Fibroblast of mammary gland (primary cell): ENCODE data around the gene ACOXL.

Source experiments
- DNase-seq: peaks from one replicate; pipeline ENCODE4 v3.0.0-alpha.2; 2010; ENCODE audit warnings: low read depth
- H3K4me3 ChIP-seq: 2 replicates; pipeline ENCODE4 v1.5.1; 2011; ENCODE audit warnings: low read depth, mild to moderate bottlenecking, low read length, moderate library complexity; ENCODE audit not compliant: control insufficient read depth
- TF ChIP-seq, protein P1 (sequence below): conservative IDR thresholded peaks from 2 replicates; pipeline ENCODE4 v1.5.1; 2011; ENCODE audit warnings: low read depth, low read length, inconsistent platforms; ENCODE audit not compliant: control insufficient read depth, insufficient read depth

ACOXL gene

DNA sequence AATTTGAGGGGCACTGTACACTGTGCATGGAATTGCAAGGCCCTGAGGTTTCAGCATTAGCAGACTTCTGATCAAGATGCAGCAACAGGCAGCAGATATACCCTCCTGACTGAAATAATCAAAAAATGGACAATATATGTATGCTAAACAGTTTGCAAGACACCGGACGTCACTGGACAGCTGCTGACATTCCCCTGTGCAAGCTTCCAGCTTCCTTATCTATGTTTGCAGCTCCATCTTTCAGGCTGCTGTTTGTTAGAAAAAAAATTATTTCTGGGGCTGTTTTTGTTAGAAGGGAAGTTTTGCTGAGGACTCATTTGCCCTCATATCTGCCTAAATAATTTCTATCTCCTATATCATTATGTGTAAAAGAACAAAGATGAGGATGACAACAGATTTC, 208.9 kb downstream of the ACOXL start:
- no peak overlapping the region for H3K4me3 ChIP-seq
- TF ChIP-seq, protein P1, sequence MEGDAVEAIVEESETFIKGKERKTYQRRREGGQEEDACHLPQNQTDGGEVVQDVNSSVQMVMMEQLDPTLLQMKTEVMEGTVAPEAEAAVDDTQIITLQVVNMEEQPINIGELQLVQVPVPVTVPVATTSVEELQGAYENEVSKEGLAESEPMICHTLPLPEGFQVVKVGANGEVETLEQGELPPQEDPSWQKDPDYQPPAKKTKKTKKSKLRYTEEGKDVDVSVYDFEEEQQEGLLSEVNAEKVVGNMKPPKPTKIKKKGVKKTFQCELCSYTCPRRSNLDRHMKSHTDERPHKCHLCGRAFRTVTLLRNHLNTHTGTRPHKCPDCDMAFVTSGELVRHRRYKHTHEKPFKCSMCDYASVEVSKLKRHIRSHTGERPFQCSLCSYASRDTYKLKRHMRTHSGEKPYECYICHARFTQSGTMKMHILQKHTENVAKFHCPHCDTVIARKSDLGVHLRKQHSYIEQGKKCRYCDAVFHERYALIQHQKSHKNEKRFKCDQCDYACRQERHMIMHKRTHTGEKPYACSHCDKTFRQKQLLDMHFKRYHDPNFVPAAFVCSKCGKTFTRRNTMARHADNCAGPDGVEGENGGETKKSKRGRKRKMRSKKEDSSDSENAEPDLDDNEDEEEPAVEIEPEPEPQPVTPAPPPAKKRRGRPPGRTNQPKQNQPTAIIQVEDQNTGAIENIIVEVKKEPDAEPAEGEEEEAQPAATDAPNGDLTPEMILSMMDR = no peak
- no peak for DNase-seq

DNA sequence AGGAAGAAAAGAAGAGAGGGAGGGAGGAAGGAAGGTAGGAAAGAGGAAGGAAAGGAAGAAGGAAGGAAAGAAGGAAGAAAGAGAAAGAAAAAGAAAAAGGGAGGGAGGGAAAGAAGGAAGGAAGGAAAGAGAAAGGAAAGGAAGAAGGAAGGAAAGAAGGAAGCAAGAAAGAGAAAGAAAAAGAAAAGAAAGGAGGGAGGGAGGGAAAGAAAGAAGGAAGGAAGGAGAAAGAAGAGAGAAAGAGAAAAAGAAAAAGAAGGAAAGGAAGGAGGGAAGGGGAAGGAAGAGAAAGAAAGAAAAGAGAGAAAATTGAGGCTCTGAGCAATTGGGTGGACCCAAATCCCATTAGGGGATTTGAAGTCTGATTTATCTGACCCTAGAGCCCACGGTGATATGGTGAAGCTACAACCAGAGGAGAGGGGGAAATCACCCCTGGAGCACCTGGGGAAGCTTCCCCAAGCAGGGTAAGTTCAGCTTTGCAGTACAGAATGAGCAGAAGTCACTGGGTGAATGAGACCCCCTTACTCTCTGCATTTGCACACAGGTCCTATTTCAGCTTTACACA, 210.8 kb downstream of the ACOXL start:
- TF ChIP-seq, protein P1 = no peak
- no peak for DNase-seq
- H3K4me3 ChIP-seq = no peak overlapping the region

DNA sequence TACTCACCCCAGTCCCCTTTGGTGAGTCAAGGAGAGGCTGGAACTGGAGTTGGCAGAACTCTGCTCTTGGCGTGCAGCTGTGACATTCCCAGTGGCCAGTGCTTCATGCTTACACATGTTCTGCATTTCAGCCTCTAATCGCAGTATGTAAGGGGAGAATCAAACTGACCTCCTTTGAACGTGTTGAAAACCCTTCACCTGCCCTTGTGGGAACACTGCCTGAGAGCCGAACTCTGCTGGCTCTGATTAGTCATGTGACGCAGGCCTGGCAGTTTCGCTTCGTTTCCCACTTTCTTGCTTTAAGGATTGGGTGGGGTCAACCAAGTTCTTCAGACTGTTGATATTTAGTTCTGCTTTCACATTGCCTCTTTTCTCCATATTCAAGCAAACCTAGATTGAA, 214.5 kb downstream of the ACOXL start:
- H3K4me3 ChIP-seq = no peak overlapping the region
- TF ChIP-seq, protein P1 = no peak
- DNase-seq = peak; percentile 12

DNA sequence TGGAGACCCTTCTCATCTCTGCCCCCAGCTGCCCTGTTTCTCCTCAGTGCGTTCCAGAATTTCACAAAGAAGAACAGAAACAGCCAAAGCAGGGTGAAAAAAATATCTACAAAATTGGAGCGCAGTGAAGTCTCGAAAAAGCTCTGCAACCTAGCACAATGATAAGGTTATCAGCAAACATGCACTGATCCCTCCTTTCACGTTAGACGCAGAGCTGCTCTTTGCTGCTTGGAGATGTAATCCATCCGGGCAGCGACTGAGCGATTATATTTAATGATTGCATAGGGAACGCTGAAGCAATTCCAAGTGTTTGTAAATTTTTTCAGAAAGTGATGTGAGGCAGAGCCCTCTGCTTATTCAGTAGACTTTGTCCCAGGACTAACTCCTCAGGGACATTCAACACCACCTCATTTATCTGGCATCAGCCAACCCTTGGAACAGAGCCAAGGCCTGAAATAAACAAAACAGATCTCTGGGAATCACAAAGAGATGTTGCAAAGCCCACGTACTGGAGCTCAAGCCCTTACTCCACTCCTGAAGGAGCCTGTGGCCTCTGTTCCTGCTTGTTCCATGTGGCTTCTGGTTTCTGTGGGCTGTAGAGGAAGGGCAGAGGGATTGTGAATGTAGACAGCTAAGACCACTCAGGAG, 215.8 kb downstream of the ACOXL start:
- H3K4me3 ChIP-seq = no peak overlapping the region
- peak; percentile 38 for DNase-seq
- TF ChIP-seq, protein P1 = no peak

DNA sequence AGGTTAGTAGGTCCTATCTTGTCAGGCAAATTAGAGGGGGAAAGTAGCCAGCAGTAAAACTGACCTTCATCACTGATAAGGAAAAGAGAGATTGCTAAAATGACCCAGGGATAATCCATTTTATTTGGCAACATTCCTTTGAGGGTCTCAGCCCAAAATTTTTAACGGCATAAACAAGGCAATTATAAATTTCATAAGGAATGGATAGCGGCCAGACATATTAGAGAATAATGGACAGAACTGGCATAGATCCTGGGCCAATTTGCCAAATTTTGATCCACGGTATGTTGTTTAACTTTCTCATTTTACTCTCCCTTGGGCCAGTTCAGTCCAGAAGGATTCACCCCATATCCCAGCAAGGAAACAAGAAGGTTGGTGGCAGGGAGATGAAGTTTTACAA, 217.9 kb downstream of the ACOXL start:
- no peak for DNase-seq
- H3K4me3 ChIP-seq = no peak overlapping the region
- TF ChIP-seq, protein P1 = no peak

DNA sequence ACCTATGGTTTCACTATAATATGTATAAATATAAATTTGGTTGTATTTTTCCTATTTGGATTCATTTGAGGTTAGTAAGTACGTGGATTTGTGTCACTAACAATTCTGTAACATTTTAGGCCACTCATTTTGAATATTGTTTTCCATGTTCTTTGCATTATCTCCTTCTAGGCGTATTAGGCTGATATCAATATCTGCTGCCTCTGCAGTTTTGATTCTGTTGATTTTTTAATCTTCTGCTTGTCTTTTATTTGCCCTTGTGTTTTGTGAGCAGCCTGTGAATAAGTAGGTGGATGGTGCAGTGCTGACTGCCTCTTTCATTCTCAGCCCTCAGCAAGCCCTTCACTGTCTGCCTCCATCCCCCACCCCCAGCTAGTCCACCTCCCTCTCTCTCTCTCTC, 222.7 kb downstream of the ACOXL start:
- DNase-seq = no peak
- TF ChIP-seq, protein P1 = no peak
- H3K4me3 ChIP-seq = no peak overlapping the region
